HL-60 (cell line): ENCODE measurements around the gene SNUPN.

Experiments used
- DNase-seq, 2 experiments: peaks; one replicate each; pipeline ENCODE4 v3.0.0-alpha.2; 2010 to 2020; ENCODE audit warnings: low read depth in 1 of 2, low spot score in 1 of 2
- H3K27ac ChIP-seq: fragments of 250-450 bp; sonication (Bioruptor Pico); replicated peaks from 2 replicates; pipeline ENCODE4 v1.5.1; 2020; ENCODE audit warnings: mild to moderate bottlenecking, moderate library complexity
- H3K27me3 ChIP-seq: fragments of 250-450 bp; sonication (Bioruptor Pico); 2 replicates; pipeline ENCODE4 v1.5.1; 2021; ENCODE audit warnings: mild to moderate bottlenecking, moderate library complexity; ENCODE audit not compliant: insufficient read depth, poor library complexity, severe bottlenecking
- H3K4me3 ChIP-seq: replicated peaks from 2 replicates; pipeline ENCODE4 v1.5.1; 2011; ENCODE audit warnings: mild to moderate bottlenecking, control low read depth, low read length; ENCODE audit not compliant: insufficient read depth
- GABPA ChIP-seq: IDR thresholded peaks from 2 replicates; pipeline ENCODE4 v1.6.1; 2012; ENCODE audit warnings: low read depth
- POLR2AphosphoS5 ChIP-seq: IDR thresholded peaks from 2 replicates; pipeline ENCODE4 v1.6.1; 2012; ENCODE audit warnings: low read depth
- REST ChIP-seq: IDR thresholded peaks from 2 replicates; pipeline ENCODE4 v1.6.1; 2012; ENCODE audit warnings: low read depth; ENCODE audit not compliant: insufficient replicate concordance
- SPI1 ChIP-seq: IDR thresholded peaks from 2 replicates; pipeline ENCODE4 v1.6.1; 2012; ENCODE audit warnings: low read depth, mild to moderate bottlenecking, borderline replicate concordance
- TF ChIP-seq, protein P1 (sequence below): IDR thresholded peaks from one replicate; pipeline ENCODE4 v1.5.1; 2011; ENCODE audit warnings: low read length, control low read depth, inconsistent platforms; ENCODE audit not compliant: insufficient read depth

SNUPN gene

GRCh38 chr15:75672646-75673425 lies 47.3 kb upstream of the SNUPN start:
- no peak for DNase-seq
- Histone ChIP-seq H3K27me3 (no peaks in the 10 kb centered on the region), H3K4me3 (no peak overlapping the region), H3K27ac (no peak overlapping the region)
- TF ChIP-seq, protein P1, sequence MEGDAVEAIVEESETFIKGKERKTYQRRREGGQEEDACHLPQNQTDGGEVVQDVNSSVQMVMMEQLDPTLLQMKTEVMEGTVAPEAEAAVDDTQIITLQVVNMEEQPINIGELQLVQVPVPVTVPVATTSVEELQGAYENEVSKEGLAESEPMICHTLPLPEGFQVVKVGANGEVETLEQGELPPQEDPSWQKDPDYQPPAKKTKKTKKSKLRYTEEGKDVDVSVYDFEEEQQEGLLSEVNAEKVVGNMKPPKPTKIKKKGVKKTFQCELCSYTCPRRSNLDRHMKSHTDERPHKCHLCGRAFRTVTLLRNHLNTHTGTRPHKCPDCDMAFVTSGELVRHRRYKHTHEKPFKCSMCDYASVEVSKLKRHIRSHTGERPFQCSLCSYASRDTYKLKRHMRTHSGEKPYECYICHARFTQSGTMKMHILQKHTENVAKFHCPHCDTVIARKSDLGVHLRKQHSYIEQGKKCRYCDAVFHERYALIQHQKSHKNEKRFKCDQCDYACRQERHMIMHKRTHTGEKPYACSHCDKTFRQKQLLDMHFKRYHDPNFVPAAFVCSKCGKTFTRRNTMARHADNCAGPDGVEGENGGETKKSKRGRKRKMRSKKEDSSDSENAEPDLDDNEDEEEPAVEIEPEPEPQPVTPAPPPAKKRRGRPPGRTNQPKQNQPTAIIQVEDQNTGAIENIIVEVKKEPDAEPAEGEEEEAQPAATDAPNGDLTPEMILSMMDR: no peak
- no peak for TF ChIP-seq SPI1
- no peak for TF ChIP-seq REST
- TF ChIP-seq GABPA: no peak
- no peak for TF ChIP-seq POLR2AphosphoS5

- Histone ChIP-seq H3K27me3 (no peaks in the 10 kb centered on the region), H3K27ac (no peak overlapping the region), H3K4me3 (no peak overlapping the region)
- TF ChIP-seq POLR2AphosphoS5 (no peak), SPI1 (no peak), GABPA (no peak), REST (no peak)
- TF ChIP-seq, protein P1: no peak
- DNase-seq: no peak
Observed at GRCh38 chr15:75671730-75672602, 46.4 kb upstream of the SNUPN start.

DNA sequence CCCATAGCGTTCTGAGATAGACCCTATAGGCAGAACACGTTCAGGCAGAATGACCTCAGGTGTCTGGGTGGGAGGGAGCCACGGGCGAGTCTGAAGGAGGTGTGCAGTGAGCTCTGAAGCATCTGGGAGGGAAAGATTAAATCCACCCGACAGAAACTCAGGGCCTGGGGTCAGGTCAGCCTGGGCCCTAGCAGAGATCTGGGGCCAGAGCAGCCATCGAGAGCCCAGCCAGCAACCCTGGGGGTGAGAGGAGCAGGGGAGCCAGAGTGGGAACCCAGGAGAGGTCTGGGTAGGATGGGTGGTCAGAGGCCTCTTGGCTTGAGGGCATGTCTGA lies 44.3 kb upstream of the SNUPN start:
- no peak overlapping the region for H3K27ac ChIP-seq
- TF ChIP-seq, protein P1: no peak
- no peak for TF ChIP-seq REST
- no peak for TF ChIP-seq GABPA
- TF ChIP-seq SPI1: no peak
- TF ChIP-seq POLR2AphosphoS5: no peak
- no peaks in the 10 kb centered on the region for H3K27me3 ChIP-seq
- DNase-seq: no peak
- no peak overlapping the region for H3K4me3 ChIP-seq
